Keratinocyte (primary cell): ENCODE data around the gene ANKRD40. TPM values are rescaled to one million over a fixed set of nuclear protein-coding genes. Genes with fewer than 3 reads are reported as not detected.

ENCODE experiments used
- DNase-seq: peaks from one replicate; pipeline ENCODE4 v3.0.0-alpha.2; 2011; ENCODE audit warnings: low read depth, missing footprints, low spot score
- FAIRE-seq: peaks from 2 replicates; lab custom pipeline; 2011; peaks lifted over from hg19 to GRCh38; lab: Jason Lieb, UNC
- H2AFZ ChIP-seq: 2 replicates; pipeline ENCODE4 v1.6.0; 2012; ENCODE audit warnings: low read length, control low read depth, inconsistent platforms; ENCODE audit not compliant: control insufficient read depth
- H3K27ac ChIP-seq: 2 replicates; pipeline ENCODE4 v1.5.1; 2011; ENCODE audit warnings: low read length; ENCODE audit not compliant: control insufficient read depth, insufficient read depth
- H3K27me3 ChIP-seq: 3 replicates; pipeline ENCODE4 v1.6.0; 2011; ENCODE audit warnings: low read length; ENCODE audit not compliant: control insufficient read depth, insufficient read depth; ENCODE audit errors: extremely low read depth
- H3K36me3 ChIP-seq, 2 experiments: 2 replicates in 1 of 2; 3 replicates in 1 of 2; pipeline ENCODE4 v1.5.1; 2011; ENCODE audit warnings: low read length in 2 of 2, mild to moderate bottlenecking in 1 of 2; ENCODE audit not compliant: control insufficient read depth in 2 of 2, insufficient read depth in 2 of 2; ENCODE audit errors: extremely low read depth in 1 of 2
- H3K4me1 ChIP-seq: 3 replicates; pipeline ENCODE4 v1.5.1; 2011; ENCODE audit warnings: low read length; ENCODE audit not compliant: control insufficient read depth, insufficient read depth; ENCODE audit errors: extremely low read depth
- H3K4me2 ChIP-seq: 3 replicates; pipeline ENCODE4 v1.6.0; 2011; ENCODE audit warnings: low read depth, low read length; ENCODE audit not compliant: control insufficient read depth, insufficient read depth; ENCODE audit errors: extremely low read depth
- H3K4me3 ChIP-seq, 3 experiments: fragments of 200-600 bp in 1 of 3; sonication (generic) in 1 of 3; 2 replicates in 2 of 3; 3 replicates in 1 of 3; pipeline ENCODE4 v1.5.1; 2011 to 2016; ENCODE audit warnings: low read length in 3 of 3, mild to moderate bottlenecking in 3 of 3, control low read depth in 2 of 3, inconsistent platforms in 1 of 3, low read depth in 1 of 3, mixed read lengths in 1 of 3, mixed run types in 1 of 3, moderate library complexity in 1 of 3; ENCODE audit not compliant: control insufficient read depth in 2 of 3, insufficient read depth in 2 of 3; ENCODE audit errors: extremely low read depth in 1 of 3
- H3K79me2 ChIP-seq: 2 replicates; pipeline ENCODE4 v1.6.0; 2012; ENCODE audit warnings: low read length; ENCODE audit not compliant: control insufficient read depth, insufficient read depth
- H3K9ac ChIP-seq: 3 replicates; pipeline ENCODE4 v1.6.0; 2011; ENCODE audit warnings: low read length; ENCODE audit not compliant: control insufficient read depth, insufficient read depth; ENCODE audit errors: extremely low read depth
- H3K9me1 ChIP-seq: 3 replicates; pipeline ENCODE4 v1.6.0; 2011; ENCODE audit warnings: low read length; ENCODE audit not compliant: control insufficient read depth, insufficient read depth; ENCODE audit errors: extremely low read depth
- H3K9me3 ChIP-seq: 2 replicates; pipeline ENCODE4 v1.5.1; 2012; ENCODE audit warnings: low read depth, low read length; ENCODE audit not compliant: control insufficient read depth
- H4K20me1 ChIP-seq: 3 replicates; pipeline ENCODE4 v1.6.0; 2011; ENCODE audit warnings: low read length; ENCODE audit not compliant: control insufficient read depth, insufficient read depth; ENCODE audit errors: extremely low read depth
- CTCF ChIP-seq, 3 experiments: IDR thresholded peaks in 1 of 3; conservative IDR thresholded peaks in 1 of 3; optimal IDR thresholded peaks in 1 of 3; 2 replicates in 2 of 3; 3 replicates in 1 of 3; pipeline versions ENCODE3 to v1.5.1; 2011; ENCODE audit warnings: low read length in 3 of 3, mild to moderate bottlenecking in 3 of 3, moderate library complexity in 2 of 3, control low read depth in 1 of 3, inconsistent platforms in 1 of 3; ENCODE audit not compliant: insufficient read depth in 2 of 3; ENCODE audit errors: extremely low read depth in 1 of 3
- EZH2 ChIP-seq: IDR thresholded peaks from one replicate; pipeline ENCODE4 v1.6.1; 2012; ENCODE audit warnings: inconsistent platforms, mild to moderate bottlenecking, low read length, moderate library complexity
- dilution Hi-C: fragments of 300-500 bp; cut with MboI; formaldehyde crosslinking; loops from one replicate; pipeline ENCODE4 v1.7.0; 2020; ENCODE audit warnings: low sequenced_read_pairs; ENCODE audit not compliant: extremely low pct_ligation_motif_present
- polyA plus RNA-seq, 5 experiments: library from polyadenylated mRNA; depleted of rRNA in 3 of 5; stranded (reverse) in 3 of 5; stranded (forward) in 1 of 5; unstranded in 1 of 5; fragments of >200 nt; gene quantifications; 1 replicate in 1 of 5; 2 replicates in 3 of 5; 3 replicates in 1 of 5; pipeline versions ENCODE4 v1.2.1 to v1.2.3, GENCODE V29; 2011 to 2012; ENCODE audit warnings: missing spikeins in 2 of 5, low read depth in 1 of 5, low replicate concordance in 1 of 5

ANKRD40 gene
- polyA plus RNA-seq, 1 donor (not counting 4 experiments of a cell fraction or from before 2014, with no cell fraction given) = 32.7 TPM

- dilution Hi-C loops = no loop called here
- H2AFZ ChIP-seq = no peak overlapping the region
- no peaks in the 10 kb centered on the region for H3K79me2 ChIP-seq
- no peaks in the 10 kb centered on the region for H3K9me1 ChIP-seq
- H3K9ac ChIP-seq = no peak overlapping the region
- no peak overlapping the region for H3K4me2 ChIP-seq
- H3K27ac ChIP-seq = no peak overlapping the region
- no peak overlapping the region for H3K4me3 ChIP-seq
- H3K4me1 ChIP-seq = peaks cover 16% of the 10 kb centered on the region
- peaks cover 8 to 21% of the 10 kb centered on the region in 2 experiments for H3K36me3 ChIP-seq
- H4K20me1 ChIP-seq = no peaks in the 10 kb centered on the region
- H3K27me3 ChIP-seq = no peaks in the 10 kb centered on the region
- no peaks in the 10 kb centered on the region for H3K9me3 ChIP-seq
- TF ChIP-seq EZH2 (no peak), CTCF (optimal IDR thresholded peaks at IDR 0.05 in 1 of 3, IDR thresholded peaks at IDR 0.05 in 1 of 3, conservative IDR thresholded peaks at IDR 0.05 in 1 of 3; ENCODE audit: extremely low read depth in 1 of 3, insufficient read depth in 2 of 3, low read length in 3 of 3) (no peak)
- DNase-seq = no peak
- FAIRE-seq = no peak
These were observed 23.5 kb downstream of the ANKRD40 start for GRCh38 chr17:50684288-50684611.

- dilution Hi-C loops = no loop called here
- no peak for FAIRE-seq
- no peak overlapping the region for H3K4me3 ChIP-seq
- H2AFZ ChIP-seq = no peak overlapping the region
- peaks cover 13% of the 10 kb centered on the region for H3K4me1 ChIP-seq
- H3K79me2 ChIP-seq = no peaks in the 10 kb centered on the region
- DNase-seq = no peak
- no peak overlapping the region for H3K9ac ChIP-seq
- H3K27ac ChIP-seq = no peak overlapping the region
- H3K9me1 ChIP-seq = no peaks in the 10 kb centered on the region
- peaks cover 8 to 26% of the 10 kb centered on the region in 2 experiments for H3K36me3 ChIP-seq
- TF ChIP-seq CTCF (optimal IDR thresholded peaks at IDR 0.05 in 1 of 3, IDR thresholded peaks at IDR 0.05 in 1 of 3, conservative IDR thresholded peaks at IDR 0.05 in 1 of 3; ENCODE audit: extremely low read depth in 1 of 3, insufficient read depth in 2 of 3, low read length in 3 of 3) (no peak), EZH2 (no peak)
- H3K9me3 ChIP-seq = no peaks in the 10 kb centered on the region
- no peak overlapping the region for H3K4me2 ChIP-seq
- H3K27me3 ChIP-seq = no peaks in the 10 kb centered on the region
- H4K20me1 ChIP-seq = no peaks in the 10 kb centered on the region
These were observed 24.1 kb downstream of the ANKRD40 start for GRCh38 chr17:50683434-50684287.
